Measurements from ENCODE around the gene FAM216A.

Gene FAM216A

GRCh38 chr12:110537605-110538409 lies 69.2 kb downstream of the FAM216A start:
- no peak overlapping the region for H3K4me3 ChIP-seq (ENCODE audit: low read depth, low read length)
- TF ChIP-seq CTCF (IDR thresholded peaks at IDR 0.05; ENCODE audit: low read depth, low read length): no peak

- H3K4me3 ChIP-seq (ENCODE audit: low read depth, low read length): no peak overlapping the region
- TF ChIP-seq CTCF (IDR thresholded peaks at IDR 0.05; ENCODE audit: low read depth, low read length): no peak
These were observed 70.4 kb downstream of the FAM216A start for GRCh38 chr12:110538869-110539622.
